ENCODE results near the gene ATP1B1. TPM values are rescaled to one million over a fixed set of nuclear protein-coding genes. Genes with fewer than 3 reads are reported as not detected.

The ATP1B1 gene
- total RNA-seq, 2 experiments from 2014 or later = 4.0 to 5.4 TPM

GRCh38 chr1:169126335-169126734 lies 19.8 kb downstream of the ATP1B1 start:
- no peak overlapping the region for H3K4me3 Mint-ChIP-seq
- CTCF ChIA-PET = no interaction called here
- H3K4me1 Mint-ChIP-seq = peaks cover 6% of the 10 kb centered on the region
- H3K27ac Mint-ChIP-seq = no peak overlapping the region
- ATAC-seq (no peak), DNase-seq (no peak)
- no peaks in the 10 kb centered on the region for H3K27me3 Mint-ChIP-seq
- no peaks in the 10 kb centered on the region for H3K9me3 Mint-ChIP-seq (ENCODE audit: low read depth)
- peaks cover 9% of the 10 kb centered on the region for H3K36me3 Mint-ChIP-seq

DNA sequence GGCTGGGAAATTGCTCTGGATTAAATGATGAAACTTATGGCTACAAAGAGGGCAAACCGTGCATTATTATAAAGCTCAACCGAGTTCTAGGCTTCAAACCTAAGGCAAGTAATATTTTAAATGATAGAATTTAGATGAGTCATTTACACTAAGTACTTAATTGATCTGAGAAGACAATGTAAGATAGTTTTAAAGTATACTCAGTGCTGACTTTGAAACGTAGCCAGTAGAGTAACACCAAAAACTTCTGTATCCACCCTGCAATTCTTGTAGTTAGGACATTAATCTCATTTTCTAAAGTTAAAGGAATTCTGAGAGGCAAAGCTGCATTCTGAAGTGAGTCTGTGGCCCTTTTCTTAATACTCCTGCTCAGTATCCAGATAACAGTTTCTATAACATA lies 20.8 kb downstream of the ATP1B1 start:
- ATAC-seq (no peak), DNase-seq (no peak)
- Mint-ChIP-seq H3K4me1 (peaks cover 6% of the 10 kb centered on the region), H3K36me3 (peaks cover 10% of the 10 kb centered on the region), H3K4me3 (no peak overlapping the region), H3K27me3 (no peaks in the 10 kb centered on the region), H3K9me3 (ENCODE audit: low read depth) (no peaks in the 10 kb centered on the region), H3K27ac (no peak overlapping the region)
- CTCF ChIA-PET = no interaction called here

- DNase-seq = no peak
- CTCF ChIA-PET = no interaction called here
Measured at GRCh38 chr1:169128562-169128961, 22.1 kb downstream of the ATP1B1 start.

DNA sequence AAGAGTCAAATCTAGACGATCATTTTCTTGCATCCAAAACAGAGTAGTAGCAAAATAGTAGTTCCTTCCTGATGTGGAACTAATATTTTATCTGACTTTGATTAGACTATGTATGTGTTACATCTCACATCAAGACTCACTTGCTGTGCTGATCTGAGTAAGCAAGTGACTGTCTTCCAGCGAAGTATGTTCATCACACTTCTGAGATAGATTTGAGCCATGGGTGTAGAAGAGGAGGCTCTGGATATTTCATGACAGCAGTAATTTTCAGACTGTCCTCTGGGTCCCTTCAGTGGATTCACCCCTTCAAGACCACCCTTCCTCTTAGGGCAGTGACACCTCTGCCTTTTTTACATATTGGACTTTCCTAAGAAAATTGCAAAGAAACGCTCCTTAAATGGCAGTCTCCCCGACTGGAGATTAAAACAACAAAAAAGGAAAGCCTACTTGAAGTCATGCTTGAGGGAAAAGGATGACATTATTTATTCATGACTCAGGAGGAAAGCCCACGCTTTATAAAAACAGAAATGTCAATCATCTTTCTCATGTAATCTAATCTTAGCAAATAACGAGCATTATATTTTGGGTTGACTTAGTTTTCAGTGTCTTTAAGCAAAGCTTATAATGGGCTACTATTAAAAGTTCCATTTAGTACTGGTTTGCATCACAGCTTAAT lies 22.8 kb downstream of the ATP1B1 start:
- H3K4me1 Mint-ChIP-seq = peaks cover 13% of the 10 kb centered on the region
- ATAC-seq (no peak), DNase-seq (no peak)
- peaks cover 13% of the 10 kb centered on the region for H3K36me3 Mint-ChIP-seq
- no peaks in the 10 kb centered on the region for H3K27me3 Mint-ChIP-seq
- CTCF ChIA-PET = interaction anchor here (1.1 kb wide), 1 partner anchor 12 kb away, joined by 3 read pairs; no protein-coding TSS in a partner anchor
- no peak overlapping the region for H3K4me3 Mint-ChIP-seq
- no peak overlapping the region for H3K27ac Mint-ChIP-seq
- no peaks in the 10 kb centered on the region for H3K9me3 Mint-ChIP-seq (ENCODE audit: low read depth)

More at GRCh38 chr1:169128562-169128961, 22.1 kb downstream of the ATP1B1 start:
- peaks cover 13% of the 10 kb centered on the region for H3K36me3 Mint-ChIP-seq
- H3K4me1 Mint-ChIP-seq = peaks cover 11% of the 10 kb centered on the region
- no peak overlapping the region for H3K27ac Mint-ChIP-seq
- H3K4me3 Mint-ChIP-seq = no peak overlapping the region
- ATAC-seq = peak; percentile 33
- H3K9me3 Mint-ChIP-seq (ENCODE audit: low read depth) = no peaks in the 10 kb centered on the region
- no peaks in the 10 kb centered on the region for H3K27me3 Mint-ChIP-seq

DNA sequence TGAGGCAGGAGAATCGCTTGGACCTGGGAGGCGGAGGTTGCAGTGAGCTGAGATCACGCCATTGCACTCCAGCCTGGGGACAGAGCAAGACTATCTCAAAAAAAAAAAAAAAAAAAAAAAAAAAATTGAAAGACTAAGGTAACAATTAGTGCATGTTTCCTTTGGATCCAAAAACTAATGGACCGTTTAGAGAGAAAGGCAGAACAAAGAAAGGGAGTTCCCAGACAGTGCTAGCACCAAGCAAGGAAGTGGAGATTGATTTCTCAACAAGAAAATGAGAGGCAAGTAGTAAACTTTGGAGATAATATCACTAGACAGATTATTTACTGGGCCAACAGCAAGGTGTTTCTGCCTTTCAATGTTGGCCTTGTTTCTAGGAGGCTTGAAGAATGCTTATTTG lies 24.2 kb downstream of the ATP1B1 start:
- Mint-ChIP-seq H3K36me3 (peaks cover 13% of the 10 kb centered on the region), H3K4me1 (peaks cover 13% of the 10 kb centered on the region), H3K4me3 (no peak overlapping the region), H3K27me3 (no peaks in the 10 kb centered on the region), H3K27ac (no peak overlapping the region), H3K9me3 (ENCODE audit: low read depth) (no peaks in the 10 kb centered on the region)
- CTCF ChIA-PET = no interaction called here
- ATAC-seq (no peak), DNase-seq (no peak)

GRCh38 chr1:169132512-169133227 lies 26.2 kb downstream of the ATP1B1 start:
- DNase-seq (no peak), ATAC-seq (no peak)
- Mint-ChIP-seq H3K27ac (no peak overlapping the region), H3K36me3 (peaks cover 16% of the 10 kb centered on the region), H3K4me3 (no peak overlapping the region), H3K4me1 (peaks cover 13% of the 10 kb centered on the region), H3K9me3 (ENCODE audit: low read depth) (no peaks in the 10 kb centered on the region), H3K27me3 (no peaks in the 10 kb centered on the region)
- CTCF ChIA-PET = no interaction called here

DNA sequence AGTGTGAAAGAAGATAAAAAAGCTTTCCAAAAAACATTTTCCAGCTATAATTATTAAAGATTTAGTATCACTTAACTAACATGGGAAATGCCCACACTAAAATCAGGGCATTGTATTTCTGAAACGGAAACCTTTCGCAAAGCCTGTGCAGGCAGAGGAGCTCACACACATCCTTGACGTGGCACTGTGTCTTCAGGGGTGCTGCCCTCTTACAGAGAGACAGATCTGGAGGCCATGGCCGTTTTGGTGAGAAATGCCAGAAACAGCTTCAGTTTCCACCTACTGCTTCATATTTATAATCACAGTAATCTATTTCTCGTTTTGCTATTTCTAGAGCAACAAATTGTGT lies 26.7 kb downstream of the ATP1B1 start:
- no peak overlapping the region for H3K4me3 Mint-ChIP-seq
- no peaks in the 10 kb centered on the region for H3K9me3 Mint-ChIP-seq (ENCODE audit: low read depth)
- CTCF ChIA-PET = no interaction called here
- H3K27ac Mint-ChIP-seq = no peak overlapping the region
- DNase-seq = no peak
- H3K4me1 Mint-ChIP-seq = peaks cover 13% of the 10 kb centered on the region
- H3K36me3 Mint-ChIP-seq = peaks cover 13% of the 10 kb centered on the region
- H3K27me3 Mint-ChIP-seq = no peaks in the 10 kb centered on the region
- ATAC-seq = no peak

GRCh38 chr1:169133801-169134502 lies 27.5 kb downstream of the ATP1B1 start:
- no peak for DNase-seq
- H3K4me1 Mint-ChIP-seq = peaks cover 10% of the 10 kb centered on the region
- H3K36me3 Mint-ChIP-seq = peaks cover 15% of the 10 kb centered on the region
- H3K9me3 Mint-ChIP-seq (ENCODE audit: low read depth) = no peaks in the 10 kb centered on the region
- no peak overlapping the region for H3K27ac Mint-ChIP-seq
- CTCF ChIA-PET = no interaction called here
- no peak overlapping the region for H3K4me3 Mint-ChIP-seq
- no peaks in the 10 kb centered on the region for H3K27me3 Mint-ChIP-seq
- ATAC-seq = no peak

DNA sequence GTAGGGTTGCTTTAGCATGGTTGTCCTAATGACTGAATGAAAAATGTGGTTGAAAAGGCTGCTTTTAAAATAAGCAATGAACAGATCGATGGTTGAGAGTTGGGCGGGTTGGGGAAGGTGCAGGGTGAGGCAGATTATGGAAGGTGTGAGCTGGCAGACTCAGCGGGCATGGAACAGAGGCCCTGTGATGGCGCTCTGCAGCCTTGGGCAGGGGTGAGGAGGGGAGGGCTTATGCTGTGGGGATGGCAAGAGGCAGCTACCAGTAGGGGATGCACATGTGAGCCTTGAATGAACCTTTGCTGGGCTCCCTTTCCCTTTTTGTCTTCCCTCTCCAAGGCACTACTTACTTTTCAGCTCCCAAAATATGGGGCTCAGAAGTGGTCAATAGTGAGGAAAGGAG lies 30.9 kb downstream of the ATP1B1 start:
- CTCF ChIA-PET = no interaction called here
- peaks cover 12% of the 10 kb centered on the region for H3K36me3 Mint-ChIP-seq
- DNase-seq (no peak), ATAC-seq (no peak)
- peaks cover 18% of the 10 kb centered on the region for H3K4me1 Mint-ChIP-seq
- no peaks in the 10 kb centered on the region for H3K27me3 Mint-ChIP-seq
- H3K27ac Mint-ChIP-seq = no peak overlapping the region
- no peak overlapping the region for H3K4me3 Mint-ChIP-seq
- H3K9me3 Mint-ChIP-seq (ENCODE audit: low read depth) = no peaks in the 10 kb centered on the region

DNA sequence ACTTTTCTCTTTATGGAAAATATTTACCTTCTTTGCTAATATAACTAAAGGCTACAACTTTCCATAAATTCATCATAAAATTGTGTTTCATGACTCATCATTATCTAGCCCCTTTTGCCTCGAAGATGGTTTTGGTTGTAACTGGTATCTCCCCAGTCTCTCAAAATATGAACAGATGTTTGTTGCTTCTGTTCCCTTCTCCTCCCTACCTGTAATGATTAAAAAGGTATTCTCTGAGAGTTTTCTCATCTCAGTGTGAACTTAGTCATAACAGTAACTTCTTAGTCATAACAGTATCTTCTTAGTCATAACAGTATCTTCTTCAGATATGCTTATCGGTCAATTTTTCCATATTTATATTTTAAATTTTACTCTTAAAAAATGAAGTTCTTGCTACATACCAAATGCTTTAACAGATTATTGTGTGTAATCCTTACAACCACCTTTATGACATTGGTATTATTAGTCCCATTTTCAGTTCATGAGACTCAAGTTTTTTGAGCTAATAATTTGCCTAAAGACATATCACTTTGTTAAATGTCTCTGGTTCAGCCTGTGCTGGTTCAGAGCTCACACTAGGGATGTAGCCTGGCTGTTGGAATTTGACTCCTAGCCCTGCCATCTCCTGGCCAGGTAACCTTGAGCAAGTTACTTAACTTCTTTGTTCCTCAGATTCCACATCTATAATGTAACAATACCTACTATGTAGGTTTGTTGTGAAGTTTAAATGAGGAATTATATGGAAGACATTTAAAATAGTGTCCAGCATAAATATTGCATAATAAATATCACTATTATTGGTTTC lies 32.6 kb downstream of the ATP1B1 start:
- Mint-ChIP-seq H3K27me3 (no peaks in the 10 kb centered on the region), H3K27ac (peak overlapping the region; percentile 27), H3K9me3 (ENCODE audit: low read depth) (no peaks in the 10 kb centered on the region), H3K4me3 (no peak overlapping the region), H3K4me1 (peaks cover 12% of the 10 kb centered on the region), H3K36me3 (peaks cover 9% of the 10 kb centered on the region)
- CTCF ChIA-PET = interaction anchor here (0.9 to 1.3 kb wide), 2 partner anchors 32 to 535 kb away, joined by 3 read pairs; no protein-coding TSS in a partner anchor
- ATAC-seq (peak; percentile 93), DNase-seq (no peak)

- Mint-ChIP-seq H3K27ac (no peak overlapping the region), H3K9me3 (ENCODE audit: low read depth) (no peaks in the 10 kb centered on the region), H3K27me3 (no peaks in the 10 kb centered on the region), H3K4me3 (no peak overlapping the region), H3K4me1 (peaks cover 12% of the 10 kb centered on the region), H3K36me3 (peaks cover 9% of the 10 kb centered on the region)
- CTCF ChIA-PET = no interaction called here
- DNase-seq (no peak), ATAC-seq (no peak)
Measured at GRCh38 chr1:169141356-169141755, 34.9 kb downstream of the ATP1B1 start.

GRCh38 chr1:169142129-169142528 lies 35.6 kb downstream of the ATP1B1 start:
- Mint-ChIP-seq H3K27ac (no peak overlapping the region), H3K4me1 (peaks cover 12% of the 10 kb centered on the region), H3K36me3 (peaks cover 9% of the 10 kb centered on the region), H3K9me3 (ENCODE audit: low read depth) (no peaks in the 10 kb centered on the region), H3K27me3 (no peaks in the 10 kb centered on the region), H3K4me3 (no peak overlapping the region)
- CTCF ChIA-PET = no interaction called here
- no peak for ATAC-seq
- DNase-seq = no peak

GRCh38 chr1:169143346-169143745 lies 36.9 kb downstream of the ATP1B1 start:
- ATAC-seq = no peak
- peaks cover 6% of the 10 kb centered on the region for H3K36me3 Mint-ChIP-seq
- no peaks in the 10 kb centered on the region for H3K27me3 Mint-ChIP-seq
- H3K9me3 Mint-ChIP-seq (ENCODE audit: low read depth) = no peaks in the 10 kb centered on the region
- no peak for DNase-seq
- peaks cover 12% of the 10 kb centered on the region for H3K4me1 Mint-ChIP-seq
- no peak overlapping the region for H3K27ac Mint-ChIP-seq
- H3K4me3 Mint-ChIP-seq = no peak overlapping the region
- CTCF ChIA-PET = no interaction called here
